PC-3 (cell line): Measurements from ENCODE around the gene ANKRD40. TPM values are rescaled to one million over a fixed set of nuclear protein-coding genes. Genes with fewer than 3 reads are reported as not detected.

Experiments used
- ATAC-seq: fragments of 200-7000 bp; cut with Tn5 transposase; 2 replicates; pipeline ENCODE4 v1.9.1; 2020; ENCODE audit warnings: mild to moderate bottlenecking, moderate library complexity
- BruUV-seq: library from RNA; stranded (reverse); fragments of 400-500 nt; replicated peaks from 2 replicates; lab custom pipeline; 2021; lab: Mats Ljungman, UMichigan
- CTCF ChIA-PET: fragments of 300-600 bp; sonication (Branson Sonifier 250); formaldehyde crosslinking; loops from one replicate; lab custom pipeline; 2022; ENCODE audit warnings: antibody characterized with exemption; lab: Charles Lee
- POLR2A ChIA-PET: fragments of 300-600 bp; sonication (Branson Sonifier 250); formaldehyde crosslinking; loops from one replicate; lab custom pipeline; 2022; ENCODE audit warnings: antibody characterized with exemption; ENCODE audit not compliant: unreplicated experiment; lab: Charles Lee
- DNase-seq: peaks from one replicate; pipeline ENCODE4 v3.0.0-alpha.2; 2015
- H2AFZ ChIP-seq: fragments of 300-600 bp; sonication (generic); 2 replicates; pipeline ENCODE4 v1.6.0; 2016; ENCODE audit warnings: antibody characterized with exemption, low read length
- H3F3A ChIP-seq: fragments of 300-600 bp; sonication (generic); one replicate; pipeline ENCODE4 v1.6.0; 2017; ENCODE audit warnings: antibody characterized with exemption, low read length, control low read depth, mild to moderate bottlenecking; ENCODE audit not compliant: unreplicated experiment
- H3K27ac ChIP-seq: fragments of 300-600 bp; sonication (generic); 2 replicates; pipeline ENCODE4 v1.5.1; 2016; ENCODE audit warnings: mild to moderate bottlenecking, low read length
- H3K27me3 ChIP-seq: fragments of 300-600 bp; sonication (generic); 2 replicates; pipeline ENCODE4 v1.6.1; 2016; ENCODE audit warnings: low read length, mixed read lengths
- H3K36me3 ChIP-seq: fragments of 300-600 bp; sonication (generic); 2 replicates; pipeline ENCODE4 v1.6.1; 2016; ENCODE audit warnings: low read depth, mixed run types, low read length, mixed read lengths
- H3K4me1 ChIP-seq: fragments of 300-600 bp; sonication (generic); 2 replicates; pipeline ENCODE4 v1.5.1; 2016; ENCODE audit warnings: low read length; ENCODE audit not compliant: insufficient read depth
- H3K4me2 ChIP-seq: fragments of 300-600 bp; sonication (generic); 2 replicates; pipeline ENCODE4 v1.6.0; 2016; ENCODE audit warnings: low read length
- H3K4me3 ChIP-seq: fragments of 300-600 bp; sonication (generic); 2 replicates; pipeline ENCODE4 v1.5.1; 2016; ENCODE audit warnings: mild to moderate bottlenecking, low read length, mixed read lengths
- H3K79me2 ChIP-seq: fragments of 300-600 bp; sonication (generic); 2 replicates; pipeline ENCODE4 v1.6.1; 2017; ENCODE audit warnings: low read length, mixed read lengths
- H3K9ac ChIP-seq: fragments of 300-600 bp; sonication (generic); 2 replicates; pipeline ENCODE4 v1.6.0; 2016; ENCODE audit warnings: mild to moderate bottlenecking, low read length
- H3K9me2 ChIP-seq: fragments of 300-600 bp; sonication (generic); replicated peaks from 2 replicates; pipeline ENCODE4 v1.6.1; 2016; ENCODE audit warnings: mixed run types, low read length, mixed read lengths
- H3K9me3 ChIP-seq: fragments of 300-600 bp; sonication (generic); 2 replicates; pipeline ENCODE4 v1.6.1; 2016; ENCODE audit warnings: low read length, mixed read lengths
- H4K20me1 ChIP-seq: fragments of 300-600 bp; sonication (generic); 2 replicates; pipeline ENCODE4 v1.6.1; 2016; ENCODE audit warnings: low read length, mixed read lengths
- CTCF ChIP-seq: fragments of 300-600 bp; sonication (generic); conservative IDR thresholded peaks from 2 replicates; pipeline ENCODE4 v1.5.1; 2017; ENCODE audit warnings: antibody characterized with exemption, low read depth, mild to moderate bottlenecking, low read length
- EZH2 ChIP-seq: fragments of 300-600 bp; sonication (generic); IDR thresholded peaks from one replicate; pipeline ENCODE4 v1.6.1; 2017; ENCODE audit warnings: antibody characterized with exemption, mild to moderate bottlenecking, low read length; ENCODE audit not compliant: unreplicated experiment
- EZH2phosphoT487 ChIP-seq: fragments of 300-600 bp; sonication (generic); IDR thresholded peaks from 2 replicates; pipeline ENCODE4 v1.6.1; 2018; ENCODE audit warnings: mild to moderate bottlenecking, antibody characterized with exemption, low read length, borderline replicate concordance
- intact Hi-C: fragments of 100-400 bp; cut with micrococcal nuclease; formaldehyde crosslinking; loops from 2 replicates; pipeline ENCODE4 v1.9.0; 2023
- total RNA-seq: library from RNA; depleted of rRNA; stranded (reverse); fragments of >200 nt; gene quantifications from 2 replicates; pipeline ENCODE4 v1.2.3, GENCODE V29; 2014

Gene ANKRD40
- total RNA-seq, 1 experiment from 2014 or later, result 44.2 TPM

DNA sequence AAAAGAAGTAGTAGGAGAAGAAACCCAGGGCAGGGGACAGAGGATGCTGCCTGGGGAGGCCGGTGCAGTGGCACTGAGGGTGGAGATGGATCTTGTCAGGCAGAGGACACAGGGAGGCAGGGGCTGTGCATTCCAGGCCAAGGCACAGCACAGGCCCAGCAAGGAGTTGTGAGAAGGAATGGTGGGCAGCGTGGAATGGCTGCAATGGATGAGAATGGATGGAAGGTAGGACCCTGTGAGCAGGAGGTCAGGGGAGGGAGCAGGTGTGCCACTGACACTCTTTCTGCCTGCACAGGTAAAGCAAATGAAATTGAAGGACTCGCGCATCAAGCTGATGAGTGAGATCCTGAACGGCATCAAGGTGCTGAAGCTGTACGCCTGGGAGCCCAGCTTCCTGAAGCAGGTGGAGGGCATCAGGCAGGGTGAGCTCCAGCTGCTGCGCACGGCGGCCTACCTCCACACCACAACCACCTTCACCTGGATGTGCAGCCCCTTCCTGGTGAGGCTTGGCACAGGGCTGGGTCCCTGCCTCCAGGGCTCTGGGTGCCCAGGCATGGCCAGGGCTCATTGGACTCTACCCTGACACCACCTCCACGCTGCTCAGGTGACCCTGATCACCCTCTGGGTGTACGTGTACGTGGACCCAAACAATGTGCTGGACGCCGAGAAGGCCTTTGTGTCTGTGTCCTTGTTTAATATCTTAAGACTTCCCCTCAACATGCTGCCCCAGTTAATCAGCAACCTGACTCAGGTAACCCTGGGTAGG, 40.3 kb downstream of the ANKRD40 start:
- ChIA-PET CTCF (no interaction called here), POLR2A (no interaction called here)
- Histone ChIP-seq H3K9me2 (no peaks in the 10 kb centered on the region), H3K27me3 (no peaks in the 10 kb centered on the region), H3K4me3 (no peak overlapping the region), H2AFZ (no peak overlapping the region), H3K4me2 (peak overlapping the region; percentile 59), H3F3A (no peaks in the 10 kb centered on the region), H4K20me1 (no peaks in the 10 kb centered on the region), H3K36me3 (no peaks in the 10 kb centered on the region), H3K9me3 (no peaks in the 10 kb centered on the region), H3K9ac (no peak overlapping the region), H3K27ac (no peak overlapping the region), H3K4me1 (peaks cover 23% of the 10 kb centered on the region), H3K79me2 (no peaks in the 10 kb centered on the region)
- no TSS peak for BruUV-seq
- intact Hi-C loops, result no loop called here
- DNase-seq (no peak), ATAC-seq (no peak)
- no peak for TF ChIP-seq CTCF
- TF ChIP-seq EZH2phosphoT487, result no peak
- TF ChIP-seq EZH2, result no peak

DNA sequence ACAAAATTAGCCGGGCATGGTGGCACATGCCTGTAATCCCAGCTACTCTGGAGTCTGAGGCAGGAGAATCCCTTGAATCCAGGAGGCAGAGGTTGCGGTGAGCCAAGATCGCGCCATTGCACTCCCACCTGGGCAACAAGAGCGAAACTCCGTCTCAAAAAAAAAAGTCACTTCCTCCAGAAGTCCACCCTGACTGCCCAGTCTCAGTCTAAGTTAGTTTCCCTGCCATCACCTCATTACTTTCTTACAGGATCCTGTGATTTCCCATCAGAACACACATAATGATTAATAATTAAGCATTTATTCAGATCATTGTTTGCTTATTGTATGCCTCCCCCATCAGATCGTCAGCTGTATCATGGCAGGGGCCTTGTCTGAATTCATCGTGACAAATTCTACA, 41.4 kb downstream of the ANKRD40 start:
- H3K27ac ChIP-seq, result no peak overlapping the region
- H3F3A ChIP-seq, result no peaks in the 10 kb centered on the region
- peaks cover 32% of the 10 kb centered on the region for H3K4me1 ChIP-seq
- ATAC-seq (no peak), DNase-seq (no peak)
- H3K9me2 ChIP-seq, result no peaks in the 10 kb centered on the region
- no peaks in the 10 kb centered on the region for H3K9me3 ChIP-seq
- no peaks in the 10 kb centered on the region for H4K20me1 ChIP-seq
- ChIA-PET CTCF (no interaction called here), POLR2A (no interaction called here)
- no TSS peak for BruUV-seq
- no peak overlapping the region for H2AFZ ChIP-seq
- H3K36me3 ChIP-seq, result no peaks in the 10 kb centered on the region
- no peaks in the 10 kb centered on the region for H3K79me2 ChIP-seq
- no peak overlapping the region for H3K4me3 ChIP-seq
- no peak overlapping the region for H3K9ac ChIP-seq
- intact Hi-C loops, result no loop called here
- no peak overlapping the region for H3K4me2 ChIP-seq
- no peak for TF ChIP-seq EZH2
- TF ChIP-seq CTCF, result no peak
- no peak for TF ChIP-seq EZH2phosphoT487
- H3K27me3 ChIP-seq, result no peaks in the 10 kb centered on the region

DNA sequence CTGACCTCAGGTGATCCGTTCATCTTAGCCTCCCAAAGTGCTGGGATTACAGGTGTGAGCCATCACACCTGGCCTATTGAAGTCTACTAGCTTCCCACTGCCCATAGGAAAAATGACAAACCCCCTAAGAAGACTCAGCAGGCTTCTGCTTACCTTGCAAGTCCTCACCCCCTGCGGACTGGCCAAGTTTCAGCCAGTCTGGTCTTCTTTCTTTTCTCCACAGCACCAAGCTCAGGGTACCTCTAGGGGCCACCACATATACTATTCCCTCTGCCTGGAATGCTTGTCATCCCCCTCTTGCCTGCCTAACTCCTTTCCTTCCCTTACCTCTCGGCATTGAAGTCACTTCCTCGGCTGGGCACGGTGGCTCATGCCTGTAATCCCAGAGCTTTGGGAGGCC, 41.9 kb downstream of the ANKRD40 start:
- no peak for ATAC-seq
- Histone ChIP-seq H3K4me3 (no peak overlapping the region), H3K27ac (no peak overlapping the region), H3K4me2 (no peak overlapping the region), H3F3A (no peaks in the 10 kb centered on the region), H3K9ac (no peak overlapping the region), H4K20me1 (no peaks in the 10 kb centered on the region), H3K9me2 (no peaks in the 10 kb centered on the region), H3K36me3 (no peaks in the 10 kb centered on the region), H3K4me1 (peaks cover 37% of the 10 kb centered on the region), H3K9me3 (no peaks in the 10 kb centered on the region), H3K27me3 (no peaks in the 10 kb centered on the region), H3K79me2 (no peaks in the 10 kb centered on the region), H2AFZ (no peak overlapping the region)
- BruUV-seq, result no TSS peak
- TF ChIP-seq EZH2 (no peak), CTCF (no peak), EZH2phosphoT487 (no peak)
- no peak for DNase-seq
- ChIA-PET CTCF (no interaction called here), POLR2A (no interaction called here)
- intact Hi-C loops, result no loop called here
